GM03348 (cell line): ENCODE measurements around the gene DDN.

Experiments used
- DNase-seq: peaks from one replicate; pipeline ENCODE4 v3.0.0; 2012; ENCODE audit warnings: low spot score

The DDN gene

GRCh38 chr12:48999371-49000131 is at the start of gene DDN:
DDN (minus strand) TSS chr12:48999375; CDS start chr12:48999287, 88 bp downstream.
- DNase-seq, result peak; percentile 59

- DNase-seq, result no peak
These were observed 49.8 kb upstream of the DDN start for GRCh38 chr12:49048953-49049352.

DNA sequence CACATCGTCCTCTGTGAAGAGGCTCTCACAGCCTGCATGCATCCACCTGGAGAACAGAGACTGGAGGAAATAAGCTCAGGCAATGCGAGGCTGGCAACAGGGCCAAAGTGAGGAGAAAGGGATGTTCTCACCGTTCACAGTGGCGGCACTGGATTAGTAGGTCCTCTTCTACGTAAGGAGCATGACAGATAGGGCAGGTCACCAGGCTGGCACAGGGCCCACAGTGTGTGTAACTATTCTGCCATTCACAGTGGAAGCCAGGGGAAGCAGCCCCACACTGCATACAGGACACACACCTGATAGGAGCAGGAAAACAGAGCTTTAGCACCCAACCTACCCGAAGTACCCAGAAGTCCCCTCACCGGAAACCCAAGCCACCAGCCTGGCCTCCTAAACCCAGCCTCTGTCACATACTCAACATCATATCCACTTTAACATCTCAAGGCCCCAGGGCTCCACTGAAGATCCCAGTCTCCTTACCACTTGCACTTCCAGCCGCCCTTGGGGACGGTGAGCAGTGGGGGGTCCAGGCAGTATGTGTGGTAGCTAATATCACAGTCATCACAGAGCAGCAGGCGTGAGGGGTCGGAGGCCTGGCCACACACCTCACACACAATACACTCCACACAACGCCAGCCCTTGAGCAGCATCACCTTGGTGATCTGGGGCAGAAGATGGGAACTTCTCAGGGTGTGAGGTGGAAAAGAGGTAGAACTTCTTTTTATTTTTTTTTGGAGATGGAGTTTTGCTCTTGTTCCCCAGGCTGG is 47.1 kb upstream of the DDN start:
- no peak for DNase-seq

GRCh38 chr12:49044660-49045059 is 45.5 kb upstream of the DDN start:
- DNase-seq, result no peak

DNA sequence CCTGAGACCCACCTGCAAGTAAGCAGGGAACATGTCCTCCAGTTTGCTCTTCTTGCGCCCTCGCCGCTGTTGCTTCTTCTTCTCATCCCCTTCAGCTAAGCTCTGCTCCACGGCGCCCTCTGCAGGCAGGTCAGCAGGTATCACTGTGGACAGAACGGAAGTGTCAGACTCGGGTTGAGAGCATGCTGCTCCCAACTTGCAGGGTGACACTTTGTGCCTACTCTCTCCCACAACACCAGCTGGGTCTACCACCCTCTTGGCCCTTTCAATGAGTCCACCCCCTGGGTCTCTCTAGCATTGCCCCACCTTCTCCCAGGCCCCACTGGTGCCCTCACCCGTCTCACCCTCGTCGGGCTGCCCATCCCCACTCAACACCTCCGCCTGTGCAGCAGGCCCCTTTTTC is 44.7 kb upstream of the DDN start:
- DNase-seq, result peak; percentile 72

DNA sequence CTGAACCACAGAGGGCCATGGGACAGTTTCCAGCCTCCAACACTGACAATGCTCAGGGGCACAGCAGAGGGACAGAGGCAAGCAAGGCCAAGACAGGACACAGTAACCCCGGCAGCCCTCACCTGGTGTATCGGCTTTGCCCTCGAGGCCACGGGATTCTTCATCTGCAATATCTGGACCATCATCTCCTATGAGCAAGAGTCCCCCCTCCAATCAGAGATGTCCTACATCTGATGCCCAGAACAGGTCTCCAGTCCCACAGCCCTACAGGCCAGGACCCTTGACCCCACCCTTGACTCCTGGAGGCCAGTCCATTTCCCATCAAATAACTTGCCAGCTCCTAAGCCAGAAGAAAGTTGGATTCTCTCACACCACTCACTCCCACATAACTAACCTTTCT is 44.1 kb upstream of the DDN start:
- no peak for DNase-seq

DNA sequence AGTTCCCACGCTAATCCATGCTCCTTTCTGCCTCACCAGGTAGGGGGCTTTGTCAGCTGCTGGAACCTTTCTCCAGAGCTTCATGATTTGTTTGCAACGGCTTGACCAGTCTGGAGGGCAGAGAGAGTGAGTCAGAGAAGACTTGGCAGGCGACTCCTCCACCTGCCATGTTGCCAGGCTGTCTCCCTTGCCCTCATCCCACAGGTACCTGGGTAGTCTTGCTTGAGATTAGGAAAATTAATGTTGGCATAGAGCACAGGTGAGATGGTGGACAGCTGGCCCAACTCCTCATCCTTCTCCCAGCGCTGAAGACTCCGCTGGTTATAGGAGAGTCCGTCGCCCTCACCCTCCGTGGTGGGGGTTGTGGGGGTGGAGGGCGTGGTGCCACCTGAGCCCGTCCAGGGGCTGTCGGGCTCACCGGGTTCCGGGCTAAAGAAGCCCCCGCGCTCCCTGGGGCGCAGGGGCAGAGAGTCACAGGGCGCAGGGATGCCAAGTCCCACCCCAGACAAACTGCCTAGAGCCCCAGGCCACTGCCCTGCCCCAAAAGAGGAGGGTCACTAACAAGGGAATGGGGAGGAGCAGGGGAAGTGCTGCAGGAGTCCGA is 42.8 kb upstream of the DDN start:
- DNase-seq, result no peak

GRCh38 chr12:49041036-49041880 is 42.1 kb upstream of the DDN start:
- DNase-seq, result no peak

- no peak for DNase-seq
These were observed 41.2 kb upstream of the DDN start for GRCh38 chr12:49040364-49040855.

GRCh38 chr12:49039421-49040363 is 40.5 kb upstream of the DDN start:
- no peak for DNase-seq

GRCh38 chr12:49038291-49038955 is 39.2 kb upstream of the DDN start:
- no peak for DNase-seq

DNA sequence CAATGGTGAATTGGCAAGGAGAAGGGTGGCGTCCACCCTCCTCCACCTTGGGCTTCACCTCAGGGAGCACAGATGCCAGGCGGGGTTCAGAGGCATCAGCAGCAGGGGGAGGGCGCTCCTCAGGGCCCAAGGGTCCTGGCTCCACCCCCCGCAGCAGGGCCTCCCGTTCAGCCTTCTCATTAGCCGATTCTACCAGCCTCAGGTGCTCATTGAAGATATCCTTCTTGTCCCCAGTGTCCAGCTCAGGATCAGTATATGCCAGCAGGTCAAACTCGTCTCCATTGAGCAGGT is 38.7 kb upstream of the DDN start:
- no peak for DNase-seq

GRCh38 chr12:49037111-49037946 is 38.2 kb upstream of the DDN start:
- no peak for DNase-seq

- DNase-seq, result no peak
These were observed 36.9 kb upstream of the DDN start for GRCh38 chr12:49036029-49036428.

DNA sequence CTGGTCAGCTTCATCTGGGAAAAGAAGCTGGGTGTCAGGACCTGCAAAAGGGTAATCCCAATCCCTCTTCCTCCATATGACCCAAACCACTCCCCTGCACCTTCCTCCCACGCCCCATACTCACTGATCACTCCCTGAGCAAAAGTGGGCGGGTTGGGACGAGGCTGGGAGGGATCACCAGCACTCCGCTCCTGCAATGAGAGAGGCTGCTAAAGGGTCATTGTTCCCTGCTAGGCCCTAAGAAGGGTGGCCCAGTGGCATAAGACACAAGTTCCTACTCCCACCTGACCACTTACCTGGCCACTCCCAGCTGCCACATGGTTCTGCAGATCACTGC is 35.1 kb upstream of the DDN start:
- DNase-seq, result no peak

DNA sequence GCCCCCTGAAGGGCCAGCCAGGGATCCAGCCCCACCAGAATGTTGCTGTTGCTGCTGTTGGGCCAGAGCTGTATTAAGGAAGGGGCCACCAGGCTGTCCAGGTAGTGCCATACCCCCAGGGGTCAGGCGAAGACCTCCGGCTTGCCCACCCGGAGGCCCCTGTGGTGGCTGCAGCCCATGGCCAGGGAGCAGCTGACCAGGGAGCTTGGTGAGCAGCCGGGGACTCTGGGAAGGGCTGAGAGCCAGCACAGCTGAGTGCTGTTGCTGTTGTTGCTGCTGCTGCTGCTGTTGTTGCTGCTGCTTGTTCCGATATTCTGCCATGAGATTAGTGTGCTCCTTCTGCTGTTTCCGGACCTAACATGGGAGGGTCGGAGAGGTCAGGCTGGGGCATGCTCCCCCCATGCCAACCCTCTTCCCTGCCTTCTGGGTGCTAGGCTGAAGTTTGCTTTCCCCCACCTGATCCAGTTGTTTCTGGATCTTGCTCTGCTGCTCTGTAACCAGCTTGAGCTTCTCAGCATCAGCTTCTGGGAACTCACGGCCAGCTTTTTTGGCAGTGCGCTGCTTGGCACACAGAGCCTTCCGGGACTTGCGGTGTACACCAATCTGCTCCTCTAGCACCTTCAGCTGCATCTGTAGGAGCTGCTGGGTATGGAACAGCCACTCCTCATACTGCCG is 34.6 kb upstream of the DDN start:
- DNase-seq, result no peak

DNA sequence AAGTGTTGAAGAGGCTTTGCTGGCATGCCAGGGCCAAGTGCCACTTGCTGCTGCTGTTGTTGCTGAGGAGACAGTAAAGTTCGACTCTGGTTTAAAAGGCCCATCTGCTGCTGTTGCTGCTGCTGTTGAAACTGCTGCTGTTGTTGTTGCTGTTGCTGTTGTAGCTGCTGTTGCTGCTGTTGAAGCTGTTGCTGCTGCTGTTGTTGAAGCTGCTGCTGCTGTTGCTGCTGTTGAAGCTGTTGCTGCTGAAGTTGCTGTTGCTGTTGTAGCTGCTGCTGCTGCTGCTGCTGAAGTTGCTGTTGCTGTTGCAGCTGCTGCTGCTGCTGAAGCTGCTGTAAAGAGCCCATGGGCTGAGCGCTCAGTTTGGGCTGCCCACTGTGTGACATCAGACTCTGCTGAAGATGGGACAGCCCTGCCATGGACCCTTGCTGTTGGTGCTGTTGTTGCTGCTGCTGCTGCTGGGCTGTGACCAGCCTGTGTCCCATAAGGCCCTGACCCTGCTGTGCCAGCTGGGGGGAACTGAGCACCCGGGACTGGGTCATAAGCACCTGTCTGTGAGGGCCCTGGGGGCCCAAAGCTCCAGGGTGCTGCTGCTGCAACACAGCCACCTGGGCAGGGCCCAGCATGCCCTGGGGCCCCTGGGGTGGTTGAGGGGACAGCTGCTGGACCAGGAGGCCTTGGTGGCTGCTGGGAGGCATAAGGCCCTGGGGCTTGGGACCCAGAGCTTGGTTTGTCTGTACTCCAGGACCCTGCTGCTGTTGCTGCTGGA is 33.7 kb upstream of the DDN start:
- no peak for DNase-seq

GRCh38 chr12:49032276-49032675 is 33.1 kb upstream of the DDN start:
- DNase-seq, result no peak
